Fibroblast of skin of abdomen (primary cell): ENCODE measurements around the gene FMN2.
"Not testable (repeated sequence)": the region's sequence is repeated elsewhere in the genome, so short reads cannot be mapped to it uniquely, and the experiment has no call there.

Source experiments
- DNase-seq: peaks from one replicate; pipeline ENCODE4 v3.0.0-alpha.2; 2013

The FMN2 gene

GRCh38 chr1:240385985-240386978 is 294.6 kb downstream of the FMN2 start:
- DNase-seq: peak; percentile 97

GRCh38 chr1:240387051-240387450 is 295.4 kb downstream of the FMN2 start:
- DNase-seq: no peak

GRCh38 chr1:240391660-240392260 is 300.1 kb downstream of the FMN2 start:
- DNase-seq: no peak

GRCh38 chr1:240394353-240394752 is 302.7 kb downstream of the FMN2 start:
- DNase-seq: no peak

- DNase-seq: peak; percentile 70
These were observed 303.7 kb downstream of the FMN2 start for GRCh38 chr1:240395336-240395735.

- peak; percentile 92 for DNase-seq
These were observed 307.7 kb downstream of the FMN2 start for GRCh38 chr1:240399381-240399780.

- DNase-seq: no peak
These were observed 310.0 kb downstream of the FMN2 start for GRCh38 chr1:240401731-240402130.

GRCh38 chr1:240402326-240402725 is 310.6 kb downstream of the FMN2 start:
- peak; percentile 63 for DNase-seq

- no peak for DNase-seq
These were observed 312.6 kb downstream of the FMN2 start for GRCh38 chr1:240404286-240404685.

- no peak for DNase-seq
These were observed 314.1 kb downstream of the FMN2 start for GRCh38 chr1:240405751-240406150.

- DNase-seq: no peak
These were observed 315.7 kb downstream of the FMN2 start for GRCh38 chr1:240407407-240407806.

GRCh38 chr1:240409615-240410014 is 317.9 kb downstream of the FMN2 start:
- no peak for DNase-seq

- peak; percentile 79 for DNase-seq
These were observed 322.0 kb downstream of the FMN2 start for GRCh38 chr1:240413732-240414131.

- DNase-seq: peak; percentile 92
These were observed 322.6 kb downstream of the FMN2 start for GRCh38 chr1:240414237-240414636.

GRCh38 chr1:240415011-240415410 is 323.3 kb downstream of the FMN2 start:
- DNase-seq: not testable (repeated sequence)

- peak; percentile 32 for DNase-seq
These were observed 323.8 kb downstream of the FMN2 start for GRCh38 chr1:240415532-240415931.

GRCh38 chr1:240417317-240417716 is 325.6 kb downstream of the FMN2 start:
- DNase-seq: no peak

GRCh38 chr1:240420766-240421165 is 329.1 kb downstream of the FMN2 start:
- no peak for DNase-seq

GRCh38 chr1:240423246-240423924 is 331.7 kb downstream of the FMN2 start:
- no peak for DNase-seq

GRCh38 chr1:240424740-240425464 is 333.2 kb downstream of the FMN2 start:
- DNase-seq: peak; percentile 21

- DNase-seq: peak; percentile 29
These were observed 334.4 kb downstream of the FMN2 start for GRCh38 chr1:240426051-240426450.

- DNase-seq: no peak
These were observed 344.4 kb downstream of the FMN2 start for GRCh38 chr1:240435996-240436566.
